ENCODE data around the gene ZFAND6. TPM values are rescaled to one million over a fixed set of nuclear protein-coding genes. Genes with fewer than 3 reads are reported as not detected.

ZFAND6 gene
- total and polyA plus RNA-seq, 4 donors, result 47.6 to 102 (median 82.4) TPM

DNA sequence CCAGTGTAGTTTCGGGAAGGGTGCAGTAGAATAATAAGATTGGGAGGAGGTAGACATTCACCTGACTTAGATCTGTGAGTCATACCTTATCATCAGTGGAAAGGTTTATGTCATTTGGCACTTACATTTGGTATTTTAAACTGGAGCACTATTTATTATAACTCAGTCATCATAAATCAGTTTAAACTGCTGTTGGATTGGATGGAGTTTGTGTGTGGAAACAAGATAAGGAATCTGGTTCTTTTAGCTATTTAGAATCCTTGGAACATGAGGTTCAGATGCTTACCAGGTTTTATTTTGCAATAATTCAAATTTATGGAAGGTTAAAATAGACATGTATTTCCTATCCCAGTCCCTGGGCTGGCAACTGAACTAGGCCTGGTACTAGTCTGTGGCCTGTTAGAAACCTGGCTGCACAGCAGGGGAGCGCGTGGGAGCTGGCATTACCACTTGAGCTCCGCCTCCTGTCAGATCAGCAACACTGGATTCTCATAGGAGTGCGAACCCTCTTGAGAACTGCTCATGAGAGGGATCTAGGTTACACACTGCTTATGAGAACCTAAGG lies 34.5 kb downstream of the ZFAND6 start:
- H3K36me3 ChIP-seq (ENCODE audit: control insufficient read depth in 4 of 4, insufficient read depth in 3 of 4, low read depth in 1 of 4, low read length in 3 of 4), result no peaks in the 10 kb centered on the region
- no peak overlapping the region for H3K4me3 ChIP-seq (ENCODE audit: low read depth in 1 of 3, low read length in 3 of 3)
- H3K27me3 ChIP-seq (ENCODE audit: control insufficient read depth in 4 of 4, insufficient read depth in 4 of 4, low read length in 3 of 4), result no peaks in the 10 kb centered on the region
- H3K27ac ChIP-seq (ENCODE audit: low read depth in 1 of 2, low read length in 2 of 2), result peak overlapping the region in 1 of 2 donors; percentile 41
- WGBS, result 71% methylated on average over 5 of the region's 5 CpGs
- no peak for DNase-seq (ENCODE audit: low spot score)
- H3K9me3 ChIP-seq (ENCODE audit: control insufficient read depth in 4 of 4, low read length in 3 of 4), result no peaks in the 10 kb centered on the region
- H3K4me1 ChIP-seq (ENCODE audit: control insufficient read depth in 4 of 4, insufficient read depth in 4 of 4, low read length in 3 of 4), result peaks cover 0 to 7% (median 4%) of the 10 kb centered on the region in 4 donors
- TF ChIP-seq NR2F2 (IDR thresholded peaks at IDR 0.05), result no peak
- TF ChIP-seq GABPA (IDR thresholded peaks at IDR 0.05 in 1 of 2, conservative IDR thresholded peaks at IDR 0.05 in 1 of 2), result no peak
- TF ChIP-seq, protein P1, sequence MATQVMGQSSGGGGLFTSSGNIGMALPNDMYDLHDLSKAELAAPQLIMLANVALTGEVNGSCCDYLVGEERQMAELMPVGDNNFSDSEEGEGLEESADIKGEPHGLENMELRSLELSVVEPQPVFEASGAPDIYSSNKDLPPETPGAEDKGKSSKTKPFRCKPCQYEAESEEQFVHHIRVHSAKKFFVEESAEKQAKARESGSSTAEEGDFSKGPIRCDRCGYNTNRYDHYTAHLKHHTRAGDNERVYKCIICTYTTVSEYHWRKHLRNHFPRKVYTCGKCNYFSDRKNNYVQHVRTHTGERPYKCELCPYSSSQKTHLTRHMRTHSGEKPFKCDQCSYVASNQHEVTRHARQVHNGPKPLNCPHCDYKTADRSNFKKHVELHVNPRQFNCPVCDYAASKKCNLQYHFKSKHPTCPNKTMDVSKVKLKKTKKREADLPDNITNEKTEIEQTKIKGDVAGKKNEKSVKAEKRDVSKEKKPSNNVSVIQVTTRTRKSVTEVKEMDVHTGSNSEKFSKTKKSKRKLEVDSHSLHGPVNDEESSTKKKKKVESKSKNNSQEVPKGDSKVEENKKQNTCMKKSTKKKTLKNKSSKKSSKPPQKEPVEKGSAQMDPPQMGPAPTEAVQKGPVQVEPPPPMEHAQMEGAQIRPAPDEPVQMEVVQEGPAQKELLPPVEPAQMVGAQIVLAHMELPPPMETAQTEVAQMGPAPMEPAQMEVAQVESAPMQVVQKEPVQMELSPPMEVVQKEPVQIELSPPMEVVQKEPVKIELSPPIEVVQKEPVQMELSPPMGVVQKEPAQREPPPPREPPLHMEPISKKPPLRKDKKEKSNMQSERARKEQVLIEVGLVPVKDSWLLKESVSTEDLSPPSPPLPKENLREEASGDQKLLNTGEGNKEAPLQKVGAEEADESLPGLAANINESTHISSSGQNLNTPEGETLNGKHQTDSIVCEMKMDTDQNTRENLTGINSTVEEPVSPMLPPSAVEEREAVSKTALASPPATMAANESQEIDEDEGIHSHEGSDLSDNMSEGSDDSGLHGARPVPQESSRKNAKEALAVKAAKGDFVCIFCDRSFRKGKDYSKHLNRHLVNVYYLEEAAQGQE (IDR thresholded peaks at IDR 0.05), result no peak
- TF ChIP-seq HNF4G (IDR thresholded peaks at IDR 0.05), result no peak
- TF ChIP-seq, protein P2, sequence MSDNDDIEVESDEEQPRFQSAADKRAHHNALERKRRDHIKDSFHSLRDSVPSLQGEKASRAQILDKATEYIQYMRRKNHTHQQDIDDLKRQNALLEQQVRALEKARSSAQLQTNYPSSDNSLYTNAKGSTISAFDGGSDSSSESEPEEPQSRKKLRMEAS (IDR thresholded peaks at IDR 0.05), result no peak
- no peak for TF ChIP-seq SP1 (IDR thresholded peaks at IDR 0.05)
- TF ChIP-seq YY1 (IDR thresholded peaks at IDR 0.05), result no peak
- TF ChIP-seq FOXA1 (IDR thresholded peaks at IDR 0.05), result no peak
- TF ChIP-seq EGR1 (IDR thresholded peaks at IDR 0.05; ENCODE audit: low read depth in 2 of 2), result no peak
- no peak for TF ChIP-seq RXRA (IDR thresholded peaks at IDR 0.05)
- TF ChIP-seq JUND (IDR thresholded peaks at IDR 0.05), result no peak
- TF ChIP-seq, protein P3, sequence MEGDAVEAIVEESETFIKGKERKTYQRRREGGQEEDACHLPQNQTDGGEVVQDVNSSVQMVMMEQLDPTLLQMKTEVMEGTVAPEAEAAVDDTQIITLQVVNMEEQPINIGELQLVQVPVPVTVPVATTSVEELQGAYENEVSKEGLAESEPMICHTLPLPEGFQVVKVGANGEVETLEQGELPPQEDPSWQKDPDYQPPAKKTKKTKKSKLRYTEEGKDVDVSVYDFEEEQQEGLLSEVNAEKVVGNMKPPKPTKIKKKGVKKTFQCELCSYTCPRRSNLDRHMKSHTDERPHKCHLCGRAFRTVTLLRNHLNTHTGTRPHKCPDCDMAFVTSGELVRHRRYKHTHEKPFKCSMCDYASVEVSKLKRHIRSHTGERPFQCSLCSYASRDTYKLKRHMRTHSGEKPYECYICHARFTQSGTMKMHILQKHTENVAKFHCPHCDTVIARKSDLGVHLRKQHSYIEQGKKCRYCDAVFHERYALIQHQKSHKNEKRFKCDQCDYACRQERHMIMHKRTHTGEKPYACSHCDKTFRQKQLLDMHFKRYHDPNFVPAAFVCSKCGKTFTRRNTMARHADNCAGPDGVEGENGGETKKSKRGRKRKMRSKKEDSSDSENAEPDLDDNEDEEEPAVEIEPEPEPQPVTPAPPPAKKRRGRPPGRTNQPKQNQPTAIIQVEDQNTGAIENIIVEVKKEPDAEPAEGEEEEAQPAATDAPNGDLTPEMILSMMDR (IDR thresholded peaks at IDR 0.05; ENCODE audit: low read depth, low read length, missing input control), result no peak
- TF ChIP-seq TAF1 (conservative IDR thresholded peaks at IDR 0.05), result no peak
- TF ChIP-seq HNF4A (conservative IDR thresholded peaks at IDR 0.05), result no peak
- no peak for TF ChIP-seq RAD21 (IDR thresholded peaks at IDR 0.05)
- TF ChIP-seq, protein P4, sequence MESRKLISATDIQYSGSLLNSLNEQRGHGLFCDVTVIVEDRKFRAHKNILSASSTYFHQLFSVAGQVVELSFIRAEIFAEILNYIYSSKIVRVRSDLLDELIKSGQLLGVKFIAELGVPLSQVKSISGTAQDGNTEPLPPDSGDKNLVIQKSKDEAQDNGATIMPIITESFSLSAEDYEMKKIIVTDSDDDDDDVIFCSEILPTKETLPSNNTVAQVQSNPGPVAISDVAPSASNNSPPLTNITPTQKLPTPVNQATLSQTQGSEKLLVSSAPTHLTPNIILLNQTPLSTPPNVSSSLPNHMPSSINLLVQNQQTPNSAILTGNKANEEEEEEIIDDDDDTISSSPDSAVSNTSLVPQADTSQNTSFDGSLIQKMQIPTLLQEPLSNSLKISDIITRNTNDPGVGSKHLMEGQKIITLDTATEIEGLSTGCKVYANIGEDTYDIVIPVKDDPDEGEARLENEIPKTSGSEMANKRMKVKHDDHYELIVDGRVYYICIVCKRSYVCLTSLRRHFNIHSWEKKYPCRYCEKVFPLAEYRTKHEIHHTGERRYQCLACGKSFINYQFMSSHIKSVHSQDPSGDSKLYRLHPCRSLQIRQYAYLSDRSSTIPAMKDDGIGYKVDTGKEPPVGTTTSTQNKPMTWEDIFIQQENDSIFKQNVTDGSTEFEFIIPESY (IDR thresholded peaks at IDR 0.05), result no peak
- TF ChIP-seq, protein P5, sequence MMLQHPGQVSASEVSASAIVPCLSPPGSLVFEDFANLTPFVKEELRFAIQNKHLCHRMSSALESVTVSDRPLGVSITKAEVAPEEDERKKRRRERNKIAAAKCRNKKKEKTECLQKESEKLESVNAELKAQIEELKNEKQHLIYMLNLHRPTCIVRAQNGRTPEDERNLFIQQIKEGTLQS (IDR thresholded peaks at IDR 0.05), result no peak
- TF ChIP-seq FOXA2 (IDR thresholded peaks at IDR 0.05), result no peak
- H3K9ac ChIP-seq (ENCODE audit: low read depth in 1 of 2, low read length in 2 of 2), result no peak overlapping the region

Measured in liver (tissue), 9 donors.